Loucy (cell line): ENCODE data around the gene ZFPM1.

Experiments
- EZH2phosphoT487 ChIP-seq: fragments of 200-600 bp; IDR thresholded peaks from 2 replicates; pipeline ENCODE4 v1.6.1; 2018; ENCODE audit warnings: antibody characterized with exemption, mild to moderate bottlenecking, moderate library complexity, borderline replicate concordance
- TF ChIP-seq, protein P1 (sequence below): fragments of 200-600 bp; sonication (generic); conservative IDR thresholded peaks from 2 replicates; pipeline ENCODE4 v1.5.1; 2014; ENCODE audit warnings: mild to moderate bottlenecking, antibody characterized with exemption, low read length

DNA sequence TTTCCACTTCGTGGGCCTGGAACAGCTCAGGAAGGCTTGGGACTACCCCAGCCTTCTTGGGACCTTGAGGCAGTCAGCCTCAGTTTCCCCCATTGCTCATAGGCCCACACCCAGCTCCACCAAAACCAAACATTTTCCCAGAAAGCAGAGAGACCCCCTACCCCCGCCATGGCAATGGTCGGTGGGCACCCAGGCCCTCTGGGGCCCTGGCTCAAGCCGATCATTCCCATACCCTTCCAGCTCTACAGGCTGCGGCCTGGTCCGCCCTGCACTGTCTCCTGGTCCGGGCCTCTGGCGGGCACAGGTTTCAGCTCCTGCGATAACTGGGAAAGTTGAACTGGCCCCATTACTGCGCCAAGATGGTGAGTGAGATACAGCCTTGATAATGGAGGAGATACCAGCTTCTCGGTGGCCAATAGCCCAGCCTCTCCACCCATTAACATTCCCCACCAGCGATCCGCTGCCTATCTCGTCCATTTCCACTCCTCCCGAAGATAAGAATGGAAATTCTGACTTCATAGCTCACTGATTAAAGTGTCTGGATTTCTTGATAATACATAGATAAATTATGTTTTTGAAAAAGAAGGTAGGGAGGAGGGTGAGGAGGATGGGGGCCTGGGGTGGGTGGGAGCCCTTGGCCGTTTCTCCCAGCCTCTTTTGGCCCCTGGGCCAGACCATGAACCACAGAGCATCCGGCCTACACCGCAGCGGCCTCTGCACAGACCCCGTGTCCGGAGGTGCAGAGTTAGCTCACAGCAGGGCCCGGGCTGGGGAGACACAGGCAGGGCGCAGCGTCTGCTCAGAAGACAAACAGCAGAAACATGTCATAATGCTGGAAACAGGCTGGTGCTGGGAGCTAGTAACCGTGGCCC is 11.6 kb downstream of the ZFPM1 start:
- TF ChIP-seq, protein P1, sequence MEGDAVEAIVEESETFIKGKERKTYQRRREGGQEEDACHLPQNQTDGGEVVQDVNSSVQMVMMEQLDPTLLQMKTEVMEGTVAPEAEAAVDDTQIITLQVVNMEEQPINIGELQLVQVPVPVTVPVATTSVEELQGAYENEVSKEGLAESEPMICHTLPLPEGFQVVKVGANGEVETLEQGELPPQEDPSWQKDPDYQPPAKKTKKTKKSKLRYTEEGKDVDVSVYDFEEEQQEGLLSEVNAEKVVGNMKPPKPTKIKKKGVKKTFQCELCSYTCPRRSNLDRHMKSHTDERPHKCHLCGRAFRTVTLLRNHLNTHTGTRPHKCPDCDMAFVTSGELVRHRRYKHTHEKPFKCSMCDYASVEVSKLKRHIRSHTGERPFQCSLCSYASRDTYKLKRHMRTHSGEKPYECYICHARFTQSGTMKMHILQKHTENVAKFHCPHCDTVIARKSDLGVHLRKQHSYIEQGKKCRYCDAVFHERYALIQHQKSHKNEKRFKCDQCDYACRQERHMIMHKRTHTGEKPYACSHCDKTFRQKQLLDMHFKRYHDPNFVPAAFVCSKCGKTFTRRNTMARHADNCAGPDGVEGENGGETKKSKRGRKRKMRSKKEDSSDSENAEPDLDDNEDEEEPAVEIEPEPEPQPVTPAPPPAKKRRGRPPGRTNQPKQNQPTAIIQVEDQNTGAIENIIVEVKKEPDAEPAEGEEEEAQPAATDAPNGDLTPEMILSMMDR = no peak
- no peak for TF ChIP-seq EZH2phosphoT487
